HepG2 (cell line): Measurements from ENCODE around the gene MAP3K4. TPM values are rescaled to one million over a fixed set of nuclear protein-coding genes. Genes with fewer than 3 reads are reported as not detected.

Experiments
- GLI4 ChIP-seq: sonication (generic); formaldehyde crosslinking; IDR thresholded peaks from 2 replicates; pipeline ENCODE4 v1.5.1; 2020; ENCODE audit warnings: missing genetic modification reagents, mild to moderate bottlenecking, moderate library complexity, borderline replicate concordance
- MEIS2 ChIP-seq: sonication (generic); formaldehyde crosslinking; IDR thresholded peaks from 2 replicates; pipeline ENCODE4 v1.9.0; 2021; ENCODE audit warnings: mild to moderate bottlenecking, missing genetic modification reagents
- NFIB ChIP-seq: sonication (generic); formaldehyde crosslinking; IDR thresholded peaks from 2 replicates; pipeline ENCODE4 v1.9.0; 2021; ENCODE audit warnings: missing genetic modification reagents, mild to moderate bottlenecking, borderline replicate concordance
- REXO4 ChIP-seq: sonication (generic); formaldehyde crosslinking; IDR thresholded peaks from 2 replicates; pipeline ENCODE4 v1.8.0; 2022; ENCODE audit warnings: missing genetic modification reagents, mild to moderate bottlenecking, borderline replicate concordance
- ZNF772 ChIP-seq: sonication (generic); formaldehyde crosslinking; IDR thresholded peaks from 2 replicates; pipeline ENCODE4 v1.5.0; 2020; ENCODE audit warnings: mild to moderate bottlenecking, missing genetic modification reagents
- polyA plus RNA-seq, 8 experiments: library from polyadenylated mRNA; depleted of rRNA in 3 of 8; stranded (reverse) in 7 of 8; unstranded in 1 of 8; fragments of >200 nt; fragmentation: Illumina TruSeq in 4 of 8; extraction: Trizol in 4 of 8; gene quantifications; 2 replicates each; pipeline versions ENCODE4 v1.2.1 to v1.2.3, GENCODE V29; 2011 to 2016; ENCODE audit warnings: low read depth in 4 of 8, missing spikeins in 1 of 8, mixed read lengths in 1 of 8; ENCODE audit not compliant: insufficient read depth in 1 of 8
- total RNA-seq, 5 experiments: library from RNA; depleted of rRNA; stranded (reverse); fragments of >200 nt; fragmentation: Illumina TruSeq; extraction: Trizol; gene quantifications; 2 replicates each; pipeline ENCODE4 v1.2.3, GENCODE V29; 2016; ENCODE audit warnings: low read depth in 1 of 5
- TF ChIP-seq, protein P1 (sequence below): sonication (generic); formaldehyde crosslinking; IDR thresholded peaks from 2 replicates; pipeline ENCODE4 v1.5.0; 2020; ENCODE audit warnings: mild to moderate bottlenecking, missing genetic modification reagents
- TF ChIP-seq, protein P2 (sequence below): IDR thresholded peaks from 2 replicates; pipeline ENCODE4 v1.6.1; 2016; ENCODE audit warnings: low read depth, missing genetic modification reagents, missing compliant biosample characterization
- TF ChIP-seq, protein P3 (sequence below): sonication (generic); formaldehyde crosslinking; IDR thresholded peaks from 2 replicates; pipeline ENCODE4 v1.4.0; 2020; ENCODE audit warnings: missing genetic modification reagents
- TF ChIP-seq, protein P4 (sequence below): IDR thresholded peaks from 2 replicates; pipeline ENCODE4 v1.6.1; 2012; ENCODE audit warnings: inconsistent platforms
- TF ChIP-seq, protein P5 (sequence below): sonication (generic); formaldehyde crosslinking; IDR thresholded peaks from 2 replicates; pipeline ENCODE4 v1.4.0; 2020; ENCODE audit warnings: missing genetic modification reagents, borderline replicate concordance

MAP3K4 gene
- total and polyA plus RNA-seq, 2 of the 13 experiments (the other 11 are each of a cell fraction or from before 2014, with no cell fraction given): 12.9 to 33.6 TPM

DNA sequence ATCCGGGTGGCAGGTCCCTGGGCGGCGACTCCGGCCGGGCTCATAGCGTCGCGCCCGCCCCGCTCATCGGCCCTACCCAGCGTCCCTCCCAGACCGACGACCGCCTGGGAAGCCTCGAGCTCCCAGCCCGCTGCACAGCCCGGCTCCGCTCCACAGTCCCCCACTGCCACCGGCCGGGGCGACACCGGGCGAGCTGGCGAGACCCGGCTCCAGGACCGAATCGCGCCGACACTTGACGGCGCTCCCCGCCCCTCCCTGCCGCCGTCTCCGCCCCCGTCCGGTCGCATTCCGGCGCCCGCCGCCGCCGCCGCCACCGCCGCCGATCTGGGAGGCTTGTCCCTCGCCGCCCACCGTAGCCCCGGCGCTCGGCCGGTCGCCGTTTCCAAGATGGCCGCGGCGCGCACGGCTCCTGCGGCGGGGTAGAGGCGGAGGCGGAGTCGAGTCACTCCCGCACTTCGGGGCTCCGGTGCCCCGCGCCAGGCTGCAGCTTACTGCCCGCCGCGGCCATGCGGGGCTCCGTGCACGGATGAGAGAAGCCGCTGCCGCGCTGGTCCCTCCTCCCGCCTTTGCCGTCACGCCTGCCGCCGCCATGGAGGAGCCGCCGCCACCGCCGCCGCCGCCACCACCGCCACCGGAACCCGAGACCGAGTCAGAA is at the start of gene MAP3K4 (continued):
- TF ChIP-seq, protein P1, sequence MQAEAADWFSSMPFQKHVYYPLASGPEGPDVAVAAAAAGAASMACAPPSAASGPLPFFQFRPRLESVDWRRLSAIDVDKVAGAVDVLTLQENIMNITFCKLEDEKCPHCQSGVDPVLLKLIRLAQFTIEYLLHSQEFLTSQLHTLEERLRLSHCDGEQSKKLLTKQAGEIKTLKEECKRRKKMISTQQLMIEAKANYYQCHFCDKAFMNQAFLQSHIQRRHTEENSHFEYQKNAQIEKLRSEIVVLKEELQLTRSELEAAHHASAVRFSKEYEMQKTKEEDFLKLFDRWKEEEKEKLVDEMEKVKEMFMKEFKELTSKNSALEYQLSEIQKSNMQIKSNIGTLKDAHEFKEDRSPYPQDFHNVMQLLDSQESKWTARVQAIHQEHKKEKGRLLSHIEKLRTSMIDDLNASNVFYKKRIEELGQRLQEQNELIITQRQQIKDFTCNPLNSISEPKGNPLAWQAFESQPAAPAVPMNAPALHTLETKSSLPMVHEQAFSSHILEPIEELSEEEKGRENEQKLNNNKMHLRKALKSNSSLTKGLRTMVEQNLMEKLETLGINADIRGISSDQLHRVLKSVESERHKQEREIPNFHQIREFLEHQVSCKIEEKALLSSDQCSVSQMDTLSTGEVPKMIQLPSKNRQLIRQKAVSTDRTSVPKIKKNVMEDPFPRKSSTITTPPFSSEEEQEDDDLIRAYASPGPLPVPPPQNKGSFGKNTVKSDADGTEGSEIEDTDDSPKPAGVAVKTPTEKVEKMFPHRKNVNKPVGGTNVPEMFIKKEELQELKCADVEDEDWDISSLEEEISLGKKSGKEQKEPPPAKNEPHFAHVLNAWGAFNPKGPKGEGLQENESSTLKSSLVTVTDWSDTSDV (CRISPR knock-in tag): no peak
- no peak for TF ChIP-seq GLI4 (CRISPR knock-in tag)
- TF ChIP-seq, protein P2, sequence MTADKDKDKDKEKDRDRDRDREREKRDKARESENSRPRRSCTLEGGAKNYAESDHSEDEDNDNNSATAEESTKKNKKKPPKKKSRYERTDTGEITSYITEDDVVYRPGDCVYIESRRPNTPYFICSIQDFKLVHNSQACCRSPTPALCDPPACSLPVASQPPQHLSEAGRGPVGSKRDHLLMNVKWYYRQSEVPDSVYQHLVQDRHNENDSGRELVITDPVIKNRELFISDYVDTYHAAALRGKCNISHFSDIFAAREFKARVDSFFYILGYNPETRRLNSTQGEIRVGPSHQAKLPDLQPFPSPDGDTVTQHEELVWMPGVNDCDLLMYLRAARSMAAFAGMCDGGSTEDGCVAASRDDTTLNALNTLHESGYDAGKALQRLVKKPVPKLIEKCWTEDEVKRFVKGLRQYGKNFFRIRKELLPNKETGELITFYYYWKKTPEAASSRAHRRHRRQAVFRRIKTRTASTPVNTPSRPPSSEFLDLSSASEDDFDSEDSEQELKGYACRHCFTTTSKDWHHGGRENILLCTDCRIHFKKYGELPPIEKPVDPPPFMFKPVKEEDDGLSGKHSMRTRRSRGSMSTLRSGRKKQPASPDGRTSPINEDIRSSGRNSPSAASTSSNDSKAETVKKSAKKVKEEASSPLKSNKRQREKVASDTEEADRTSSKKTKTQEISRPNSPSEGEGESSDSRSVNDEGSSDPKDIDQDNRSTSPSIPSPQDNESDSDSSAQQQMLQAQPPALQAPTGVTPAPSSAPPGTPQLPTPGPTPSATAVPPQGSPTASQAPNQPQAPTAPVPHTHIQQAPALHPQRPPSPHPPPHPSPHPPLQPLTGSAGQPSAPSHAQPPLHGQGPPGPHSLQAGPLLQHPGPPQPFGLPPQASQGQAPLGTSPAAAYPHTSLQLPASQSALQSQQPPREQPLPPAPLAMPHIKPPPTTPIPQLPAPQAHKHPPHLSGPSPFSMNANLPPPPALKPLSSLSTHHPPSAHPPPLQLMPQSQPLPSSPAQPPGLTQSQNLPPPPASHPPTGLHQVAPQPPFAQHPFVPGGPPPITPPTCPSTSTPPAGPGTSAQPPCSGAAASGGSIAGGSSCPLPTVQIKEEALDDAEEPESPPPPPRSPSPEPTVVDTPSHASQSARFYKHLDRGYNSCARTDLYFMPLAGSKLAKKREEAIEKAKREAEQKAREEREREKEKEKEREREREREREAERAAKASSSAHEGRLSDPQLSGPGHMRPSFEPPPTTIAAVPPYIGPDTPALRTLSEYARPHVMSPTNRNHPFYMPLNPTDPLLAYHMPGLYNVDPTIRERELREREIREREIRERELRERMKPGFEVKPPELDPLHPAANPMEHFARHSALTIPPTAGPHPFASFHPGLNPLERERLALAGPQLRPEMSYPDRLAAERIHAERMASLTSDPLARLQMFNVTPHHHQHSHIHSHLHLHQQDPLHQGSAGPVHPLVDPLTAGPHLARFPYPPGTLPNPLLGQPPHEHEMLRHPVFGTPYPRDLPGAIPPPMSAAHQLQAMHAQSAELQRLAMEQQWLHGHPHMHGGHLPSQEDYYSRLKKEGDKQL (CRISPR knock-in tag): no peak
- peak; percentile 42; the same call in 1 of the 2 replicates for TF ChIP-seq ZNF772 (CRISPR knock-in tag)
- no peak for TF ChIP-seq NFIB (CRISPR knock-in tag)
- TF ChIP-seq, protein P3, sequence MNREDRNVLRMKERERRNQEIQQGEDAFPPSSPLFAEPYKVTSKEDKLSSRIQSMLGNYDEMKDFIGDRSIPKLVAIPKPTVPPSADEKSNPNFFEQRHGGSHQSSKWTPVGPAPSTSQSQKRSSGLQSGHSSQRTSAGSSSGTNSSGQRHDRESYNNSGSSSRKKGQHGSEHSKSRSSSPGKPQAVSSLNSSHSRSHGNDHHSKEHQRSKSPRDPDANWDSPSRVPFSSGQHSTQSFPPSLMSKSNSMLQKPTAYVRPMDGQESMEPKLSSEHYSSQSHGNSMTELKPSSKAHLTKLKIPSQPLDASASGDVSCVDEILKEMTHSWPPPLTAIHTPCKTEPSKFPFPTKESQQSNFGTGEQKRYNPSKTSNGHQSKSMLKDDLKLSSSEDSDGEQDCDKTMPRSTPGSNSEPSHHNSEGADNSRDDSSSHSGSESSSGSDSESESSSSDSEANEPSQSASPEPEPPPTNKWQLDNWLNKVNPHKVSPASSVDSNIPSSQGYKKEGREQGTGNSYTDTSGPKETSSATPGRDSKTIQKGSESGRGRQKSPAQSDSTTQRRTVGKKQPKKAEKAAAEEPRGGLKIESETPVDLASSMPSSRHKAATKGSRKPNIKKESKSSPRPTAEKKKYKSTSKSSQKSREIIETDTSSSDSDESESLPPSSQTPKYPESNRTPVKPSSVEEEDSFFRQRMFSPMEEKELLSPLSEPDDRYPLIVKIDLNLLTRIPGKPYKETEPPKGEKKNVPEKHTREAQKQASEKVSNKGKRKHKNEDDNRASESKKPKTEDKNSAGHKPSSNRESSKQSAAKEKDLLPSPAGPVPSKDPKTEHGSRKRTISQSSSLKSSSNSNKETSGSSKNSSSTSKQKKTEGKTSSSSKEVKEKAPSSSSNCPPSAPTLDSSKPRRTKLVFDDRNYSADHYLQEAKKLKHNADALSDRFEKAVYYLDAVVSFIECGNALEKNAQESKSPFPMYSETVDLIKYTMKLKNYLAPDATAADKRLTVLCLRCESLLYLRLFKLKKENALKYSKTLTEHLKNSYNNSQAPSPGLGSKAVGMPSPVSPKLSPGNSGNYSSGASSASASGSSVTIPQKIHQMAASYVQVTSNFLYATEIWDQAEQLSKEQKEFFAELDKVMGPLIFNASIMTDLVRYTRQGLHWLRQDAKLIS (CRISPR knock-in tag): no peak
- TF ChIP-seq, protein P4, sequence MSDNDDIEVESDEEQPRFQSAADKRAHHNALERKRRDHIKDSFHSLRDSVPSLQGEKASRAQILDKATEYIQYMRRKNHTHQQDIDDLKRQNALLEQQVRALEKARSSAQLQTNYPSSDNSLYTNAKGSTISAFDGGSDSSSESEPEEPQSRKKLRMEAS: peak; percentile 38
- no peak for TF ChIP-seq REXO4 (CRISPR knock-in tag)
- TF ChIP-seq MEIS2: 0 out of 2 replicates have a peak, but pooled peaks have one; percentile 28
- TF ChIP-seq, protein P5, sequence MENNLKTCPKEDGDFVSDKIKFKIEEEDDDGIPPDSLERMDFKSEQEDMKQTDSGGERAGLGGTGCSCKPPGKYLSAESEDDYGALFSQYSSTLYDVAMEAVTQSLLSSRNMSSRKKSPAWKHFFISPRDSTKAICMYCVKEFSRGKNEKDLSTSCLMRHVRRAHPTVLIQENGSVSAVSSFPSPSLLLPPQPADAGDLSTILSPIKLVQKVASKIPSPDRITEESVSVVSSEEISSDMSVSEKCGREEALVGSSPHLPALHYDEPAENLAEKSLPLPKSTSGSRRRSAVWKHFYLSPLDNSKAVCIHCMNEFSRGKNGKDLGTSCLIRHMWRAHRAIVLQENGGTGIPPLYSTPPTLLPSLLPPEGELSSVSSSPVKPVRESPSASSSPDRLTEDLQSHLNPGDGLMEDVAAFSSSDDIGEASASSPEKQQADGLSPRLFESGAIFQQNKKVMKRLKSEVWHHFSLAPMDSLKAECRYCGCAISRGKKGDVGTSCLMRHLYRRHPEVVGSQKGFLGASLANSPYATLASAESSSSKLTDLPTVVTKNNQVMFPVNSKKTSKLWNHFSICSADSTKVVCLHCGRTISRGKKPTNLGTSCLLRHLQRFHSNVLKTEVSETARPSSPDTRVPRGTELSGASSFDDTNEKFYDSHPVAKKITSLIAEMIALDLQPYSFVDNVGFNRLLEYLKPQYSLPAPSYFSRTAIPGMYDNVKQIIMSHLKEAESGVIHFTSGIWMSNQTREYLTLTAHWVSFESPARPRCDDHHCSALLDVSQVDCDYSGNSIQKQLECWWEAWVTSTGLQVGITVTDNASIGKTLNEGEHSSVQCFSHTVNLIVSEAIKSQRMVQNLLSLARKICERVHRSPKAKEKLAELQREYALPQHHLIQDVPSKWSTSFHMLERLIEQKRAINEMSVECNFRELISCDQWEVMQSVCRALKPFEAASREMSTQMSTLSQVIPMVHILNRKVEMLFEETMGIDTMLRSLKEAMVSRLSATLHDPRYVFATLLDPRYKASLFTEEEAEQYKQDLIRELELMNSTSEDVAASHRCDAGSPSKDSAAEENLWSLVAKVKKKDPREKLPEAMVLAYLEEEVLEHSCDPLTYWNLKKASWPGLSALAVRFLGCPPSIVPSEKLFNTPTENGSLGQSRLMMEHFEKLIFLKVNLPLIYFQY (CRISPR knock-in tag): peak; percentile 45; the same call in 1 of the 2 replicates
